ENCODE measurements around the gene KCNMB2. TPM values are rescaled to one million over a fixed set of nuclear protein-coding genes. Genes with fewer than 3 reads are reported as not detected.

Gene KCNMB2
- total RNA-seq, 1 experiment from 2014 or later = not detected

DNA sequence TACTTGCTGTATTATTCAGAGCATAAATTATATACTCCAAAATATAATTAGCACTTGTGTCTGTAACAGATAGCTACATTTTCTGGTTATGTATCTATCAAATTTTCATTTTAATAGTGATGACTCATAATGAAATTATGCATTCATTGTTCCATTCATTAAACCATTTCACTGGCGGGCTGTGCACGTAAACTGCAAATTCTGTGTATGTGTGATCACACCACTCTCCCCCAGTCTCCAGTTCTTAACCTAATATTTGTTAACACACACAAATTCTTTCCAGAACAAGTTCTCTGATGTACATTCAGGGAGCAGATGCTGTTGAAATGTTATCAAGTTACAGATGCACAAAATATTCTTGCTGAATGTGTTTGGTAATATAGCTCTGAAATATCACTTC is 3.8 kb upstream of the KCNMB2 start:
- Histone ChIP-seq H3K9me3 (ENCODE audit: low read depth, low read length, poor library complexity, severe bottlenecking) (no peaks in the 10 kb centered on the region), H3K4me3 (ENCODE audit: low read depth, low read length, poor library complexity, severe bottlenecking) (no peak overlapping the region), H3K27me3 (replicated peaks; ENCODE audit: insufficient read depth, low read depth, low read length, poor library complexity) (no peaks in the 10 kb centered on the region), H3K36me3 (ENCODE audit: insufficient read depth, low read length, poor library complexity, severe bottlenecking) (no peaks in the 10 kb centered on the region), H3K4me1 (ENCODE audit: insufficient read depth, low read length, poor library complexity, severe bottlenecking) (no peaks in the 10 kb centered on the region), H3K27ac (ENCODE audit: low read depth, low read length, poor library complexity, severe bottlenecking) (no peak overlapping the region)
- BruUV-seq (replicated peaks) = no TSS peak
- POLR2A ChIA-PET (ENCODE audit: low non-redundant PET) = no interaction called here
- CTCF ChIA-PET = interaction anchor here (0.6 kb wide), 1 partner anchor 81 kb away, joined by 3 read pairs; no protein-coding TSS in a partner anchor
- TF ChIP-seq EZH2 (IDR thresholded peaks at IDR 0.05; ENCODE audit: borderline replicate concordance, low read depth, low read length, poor library complexity, severe bottlenecking) = no peak
- TF ChIP-seq, protein P1, sequence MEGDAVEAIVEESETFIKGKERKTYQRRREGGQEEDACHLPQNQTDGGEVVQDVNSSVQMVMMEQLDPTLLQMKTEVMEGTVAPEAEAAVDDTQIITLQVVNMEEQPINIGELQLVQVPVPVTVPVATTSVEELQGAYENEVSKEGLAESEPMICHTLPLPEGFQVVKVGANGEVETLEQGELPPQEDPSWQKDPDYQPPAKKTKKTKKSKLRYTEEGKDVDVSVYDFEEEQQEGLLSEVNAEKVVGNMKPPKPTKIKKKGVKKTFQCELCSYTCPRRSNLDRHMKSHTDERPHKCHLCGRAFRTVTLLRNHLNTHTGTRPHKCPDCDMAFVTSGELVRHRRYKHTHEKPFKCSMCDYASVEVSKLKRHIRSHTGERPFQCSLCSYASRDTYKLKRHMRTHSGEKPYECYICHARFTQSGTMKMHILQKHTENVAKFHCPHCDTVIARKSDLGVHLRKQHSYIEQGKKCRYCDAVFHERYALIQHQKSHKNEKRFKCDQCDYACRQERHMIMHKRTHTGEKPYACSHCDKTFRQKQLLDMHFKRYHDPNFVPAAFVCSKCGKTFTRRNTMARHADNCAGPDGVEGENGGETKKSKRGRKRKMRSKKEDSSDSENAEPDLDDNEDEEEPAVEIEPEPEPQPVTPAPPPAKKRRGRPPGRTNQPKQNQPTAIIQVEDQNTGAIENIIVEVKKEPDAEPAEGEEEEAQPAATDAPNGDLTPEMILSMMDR (conservative IDR thresholded peaks at IDR 0.05; ENCODE audit: low read depth, low read length) = no peak
- DNase-seq (ENCODE audit: low spot score) = no peak
- intact Hi-C loops (cut with micrococcal nuclease; ENCODE audit: unreplicated experiment) = no loop called here

DNA sequence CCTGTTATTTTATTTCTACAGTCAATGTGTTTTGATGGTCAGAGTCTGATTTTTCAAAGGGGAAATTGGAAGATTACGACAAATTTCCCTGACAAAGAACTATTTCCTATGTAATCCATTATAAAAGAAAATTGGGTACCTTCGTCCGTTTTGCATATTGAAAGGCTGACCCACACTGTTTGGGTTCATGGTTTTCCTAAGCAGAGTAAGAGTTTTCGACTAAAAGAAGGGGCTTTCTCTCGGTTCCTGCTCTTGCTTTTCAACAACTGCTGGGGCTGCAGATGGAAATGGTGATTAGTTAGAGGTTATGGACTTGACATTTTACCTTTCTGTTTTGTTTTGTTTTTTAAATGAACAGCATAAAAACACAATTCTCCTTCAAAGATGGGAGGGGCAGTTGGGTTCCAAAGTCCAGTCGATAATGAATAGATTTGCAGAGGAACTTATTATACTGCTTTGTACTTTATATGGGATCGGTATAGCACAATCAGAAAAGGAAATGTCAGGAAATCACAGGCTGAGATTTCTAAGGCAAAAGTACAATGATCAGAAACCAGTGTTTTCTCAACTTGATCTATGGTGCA is 978 bp downstream of the KCNMB2 start:
- intact Hi-C loops (cut with micrococcal nuclease; ENCODE audit: unreplicated experiment) = no loop called here
- no peak for DNase-seq (ENCODE audit: low spot score)
- Histone ChIP-seq H3K27ac (ENCODE audit: low read depth, low read length, poor library complexity, severe bottlenecking) (no peak overlapping the region), H3K36me3 (ENCODE audit: insufficient read depth, low read length, poor library complexity, severe bottlenecking) (no peaks in the 10 kb centered on the region), H3K27me3 (replicated peaks; ENCODE audit: insufficient read depth, low read depth, low read length, poor library complexity) (no peaks in the 10 kb centered on the region), H3K4me1 (ENCODE audit: insufficient read depth, low read length, poor library complexity, severe bottlenecking) (no peaks in the 10 kb centered on the region), H3K4me3 (ENCODE audit: low read depth, low read length, poor library complexity, severe bottlenecking) (no peak overlapping the region), H3K9me3 (ENCODE audit: low read depth, low read length, poor library complexity, severe bottlenecking) (no peaks in the 10 kb centered on the region)
- no TSS peak for BruUV-seq (replicated peaks)
- ChIA-PET POLR2A (ENCODE audit: low non-redundant PET) (no interaction called here), CTCF (no interaction called here)
- TF ChIP-seq, protein P1 (conservative IDR thresholded peaks at IDR 0.05; ENCODE audit: low read depth, low read length) = no peak
- no peak for TF ChIP-seq EZH2 (IDR thresholded peaks at IDR 0.05; ENCODE audit: borderline replicate concordance, low read depth, low read length, poor library complexity, severe bottlenecking)

DNA sequence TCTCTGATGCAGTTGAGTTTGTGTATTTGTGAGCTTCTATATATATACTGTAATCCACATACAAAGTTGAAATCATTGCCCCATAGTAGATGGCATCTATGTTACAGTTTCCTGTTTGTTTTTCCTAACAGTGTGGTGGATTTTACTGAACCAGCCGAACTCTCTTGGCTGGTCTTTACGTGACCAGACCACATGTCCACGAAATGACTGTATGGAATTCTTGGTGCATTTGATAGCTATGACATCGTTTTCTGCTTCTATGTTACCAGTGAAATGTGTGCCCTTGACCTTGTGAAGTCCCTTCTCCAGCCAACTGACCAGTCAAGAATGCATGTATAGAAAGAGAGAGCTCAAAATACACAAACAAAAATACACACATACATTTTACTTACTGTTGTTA is 1.8 kb downstream of the KCNMB2 start:
- Histone ChIP-seq H3K27me3 (replicated peaks; ENCODE audit: insufficient read depth, low read depth, low read length, poor library complexity) (no peaks in the 10 kb centered on the region), H3K27ac (ENCODE audit: low read depth, low read length, poor library complexity, severe bottlenecking) (no peak overlapping the region), H3K4me3 (ENCODE audit: low read depth, low read length, poor library complexity, severe bottlenecking) (no peak overlapping the region), H3K36me3 (ENCODE audit: insufficient read depth, low read length, poor library complexity, severe bottlenecking) (no peaks in the 10 kb centered on the region), H3K9me3 (ENCODE audit: low read depth, low read length, poor library complexity, severe bottlenecking) (no peaks in the 10 kb centered on the region), H3K4me1 (ENCODE audit: insufficient read depth, low read length, poor library complexity, severe bottlenecking) (no peaks in the 10 kb centered on the region)
- CTCF ChIA-PET = no interaction called here
- intact Hi-C loops (cut with micrococcal nuclease; ENCODE audit: unreplicated experiment) = no loop called here
- DNase-seq (ENCODE audit: low spot score) = no peak
- POLR2A ChIA-PET (ENCODE audit: low non-redundant PET) = no interaction called here
- no TSS peak for BruUV-seq (replicated peaks)
- TF ChIP-seq EZH2 (IDR thresholded peaks at IDR 0.05; ENCODE audit: borderline replicate concordance, low read depth, low read length, poor library complexity, severe bottlenecking) = no peak
- TF ChIP-seq, protein P1 (conservative IDR thresholded peaks at IDR 0.05; ENCODE audit: low read depth, low read length) = no peak
